Lung (tissue), 12 donors: Measurements from ENCODE around the gene SNAP25. TPM values are rescaled to one million over a fixed set of nuclear protein-coding genes. Genes with fewer than 3 reads are reported as not detected.

ENCODE experiments used
- ATAC-seq: fragments of 200-7000 bp; cut with Tn5 transposase; one replicate; pipeline ENCODE4 v1.9.1; 2020; ENCODE audit warnings: moderate number of reproducible peaks; ENCODE audit not compliant: insufficient read depth, low FRiP score
- DNase-seq, 3 donors: peaks; one replicate each; pipeline ENCODE4 v3.0.0-alpha.2; 2013 to 2017
- H3K27ac ChIP-seq, 2 donors: one replicate each; pipeline ENCODE4 v1.5.1; 2013; ENCODE audit warnings: mild to moderate bottlenecking in 2 of 2, moderate library complexity in 2 of 2, control low read depth in 1 of 2, inconsistent platforms in 1 of 2, low read depth in 1 of 2, low read length in 1 of 2
- H3K27me3 ChIP-seq, 3 donors: one replicate each; pipeline ENCODE4 v1.5.1; 2013; ENCODE audit warnings: low read length in 2 of 3; ENCODE audit not compliant: control insufficient read depth in 3 of 3, insufficient read depth in 3 of 3
- H3K36me3 ChIP-seq, 4 donors: one replicate each; pipeline ENCODE4 v1.5.1; 2013; ENCODE audit warnings: low read length in 4 of 4, mild to moderate bottlenecking in 1 of 4, moderate library complexity in 1 of 4; ENCODE audit not compliant: control insufficient read depth in 4 of 4, insufficient read depth in 4 of 4
- H3K4me1 ChIP-seq, 5 donors: one replicate each; pipeline ENCODE4 v1.5.1; 2013; ENCODE audit warnings: low read length in 5 of 5, mild to moderate bottlenecking in 2 of 5, moderate library complexity in 1 of 5; ENCODE audit not compliant: control insufficient read depth in 5 of 5, insufficient read depth in 5 of 5
- H3K4me3 ChIP-seq: one replicate; pipeline ENCODE4 v1.5.1; 2013; ENCODE audit warnings: mild to moderate bottlenecking, control low read depth, moderate library complexity
- H3K9ac ChIP-seq, 2 donors: one replicate each; pipeline ENCODE4 v1.5.1; 2013; ENCODE audit warnings: low read length in 2 of 2, control low read depth in 1 of 2; ENCODE audit not compliant: insufficient read depth in 1 of 2
- H3K9me3 ChIP-seq, 4 donors: one replicate each; pipeline ENCODE4 v1.5.1; 2013; ENCODE audit warnings: low read length in 3 of 4, mild to moderate bottlenecking in 1 of 4, moderate library complexity in 1 of 4; ENCODE audit not compliant: control insufficient read depth in 4 of 4, insufficient read depth in 3 of 4
- WGBS, 2 donors: extraction: QIAGEN DNeasy Blood & Tissue Kit; methylation state at CpG; one replicate each; pipeline ENCODE4 v1.1.7; 2013; 5-methylcytosine and 5-hydroxymethylcytosine counted together
- polyA plus RNA-seq, 2 donors: library from polyadenylated mRNA; stranded (reverse); fragments of 200-250 nt; gene quantifications; one replicate each; pipeline ENCODE4 v1.2.1, GENCODE V29; 2013
- total RNA-seq, 2 donors: library from RNA; depleted of rRNA in 1 of 2; stranded (reverse); fragments of >200 nt in 1 of 2; gene quantifications; one replicate each; pipeline ENCODE4 v1.2.1, GENCODE V29; 2014 to 2021
- TF ChIP-seq, protein P1 (sequence below): IDR thresholded peaks from 2 replicates; pipeline ENCODE4 v1.5.1; 2012; ENCODE audit warnings: mild to moderate bottlenecking; ENCODE audit errors: control extremely low read depth, extremely low read depth
- donor health status: control.
- donor health status: control.
- donor health status: Bipolar disorder and iron deficiency.
- donor health status: healthy.
- donor health status: DM: yes; HTN: yes; CAD: no.

Gene SNAP25
- total and polyA plus RNA-seq, 4 donors, result 0.14 to 5.4 (median 0.85) TPM

- no peak overlapping the region for H3K4me3 ChIP-seq
- ATAC-seq (peak; percentile 14), DNase-seq (peak; percentile 22 to 63 (median 25))
- no peak overlapping the region for H3K9ac ChIP-seq
- no peaks in the 10 kb centered on the region for H3K4me1 ChIP-seq
- no peak overlapping the region for H3K27ac ChIP-seq
- TF ChIP-seq, protein P1, sequence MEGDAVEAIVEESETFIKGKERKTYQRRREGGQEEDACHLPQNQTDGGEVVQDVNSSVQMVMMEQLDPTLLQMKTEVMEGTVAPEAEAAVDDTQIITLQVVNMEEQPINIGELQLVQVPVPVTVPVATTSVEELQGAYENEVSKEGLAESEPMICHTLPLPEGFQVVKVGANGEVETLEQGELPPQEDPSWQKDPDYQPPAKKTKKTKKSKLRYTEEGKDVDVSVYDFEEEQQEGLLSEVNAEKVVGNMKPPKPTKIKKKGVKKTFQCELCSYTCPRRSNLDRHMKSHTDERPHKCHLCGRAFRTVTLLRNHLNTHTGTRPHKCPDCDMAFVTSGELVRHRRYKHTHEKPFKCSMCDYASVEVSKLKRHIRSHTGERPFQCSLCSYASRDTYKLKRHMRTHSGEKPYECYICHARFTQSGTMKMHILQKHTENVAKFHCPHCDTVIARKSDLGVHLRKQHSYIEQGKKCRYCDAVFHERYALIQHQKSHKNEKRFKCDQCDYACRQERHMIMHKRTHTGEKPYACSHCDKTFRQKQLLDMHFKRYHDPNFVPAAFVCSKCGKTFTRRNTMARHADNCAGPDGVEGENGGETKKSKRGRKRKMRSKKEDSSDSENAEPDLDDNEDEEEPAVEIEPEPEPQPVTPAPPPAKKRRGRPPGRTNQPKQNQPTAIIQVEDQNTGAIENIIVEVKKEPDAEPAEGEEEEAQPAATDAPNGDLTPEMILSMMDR, result no peak
- no peaks in the 10 kb centered on the region for H3K9me3 ChIP-seq
- H3K27me3 ChIP-seq, result no peaks in the 10 kb centered on the region
- WGBS, 2 donors, result 25 to 29% methylated on average over 4 of the region's 4 CpGs
- no peaks in the 10 kb centered on the region for H3K36me3 ChIP-seq
These were observed 21.3 kb downstream of the SNAP25 start for GRCh38 chr20:10239954-10240353.

DNA sequence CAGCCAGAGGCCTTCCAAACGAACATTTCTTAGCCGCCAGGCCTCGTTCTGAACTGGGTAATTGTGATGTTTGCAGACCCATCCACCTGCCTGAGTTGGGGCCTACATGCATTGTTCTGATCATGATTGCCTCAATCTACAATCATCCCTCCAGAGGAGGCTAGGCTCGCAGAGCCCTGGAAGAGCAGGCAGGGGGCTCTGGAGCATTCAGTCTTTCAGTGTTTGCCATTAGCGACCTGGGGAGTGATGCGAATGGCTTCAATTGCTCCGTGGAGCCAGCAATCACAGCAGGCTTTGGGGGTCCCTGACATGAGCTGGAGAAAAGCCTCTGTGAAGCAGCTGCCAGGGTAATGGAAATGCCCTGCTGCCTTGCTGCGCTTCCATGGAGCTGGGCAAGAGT lies 22.0 kb downstream of the SNAP25 start:
- ATAC-seq, result no peak

DNA sequence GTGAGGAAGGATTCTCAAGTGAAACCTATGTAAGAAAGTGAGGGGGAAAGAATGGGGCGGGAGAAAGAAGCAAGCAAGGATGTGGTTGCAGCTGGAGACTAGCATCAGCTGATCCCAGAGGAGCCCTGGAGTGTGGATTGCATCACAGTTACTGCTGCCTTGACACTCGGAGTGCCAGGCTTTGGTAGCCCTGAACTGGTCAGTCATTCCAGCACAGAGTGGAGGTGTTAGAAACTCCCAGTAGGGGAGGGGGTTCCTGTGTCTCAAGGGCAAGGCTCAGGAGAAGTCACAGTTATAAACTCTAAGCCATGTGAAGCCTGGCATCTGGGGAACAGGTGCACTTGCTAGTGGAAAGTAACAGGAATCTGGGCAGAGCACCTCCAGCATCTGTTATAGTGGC lies 23.5 kb downstream of the SNAP25 start:
- DNase-seq, result no peak
- no peaks in the 10 kb centered on the region for H3K27me3 ChIP-seq
- no peaks in the 10 kb centered on the region for H3K4me1 ChIP-seq
- 64 to 69% methylated on average over 2 of the region's 2 CpGs for WGBS, 2 donors
- H3K4me3 ChIP-seq, result no peak overlapping the region
- H3K27ac ChIP-seq, result no peak overlapping the region
- TF ChIP-seq, protein P1, result no peak
- H3K9me3 ChIP-seq, result no peaks in the 10 kb centered on the region
- H3K36me3 ChIP-seq, result peaks cover 0 to 2% (median 0%) of the 10 kb centered on the region in 4 donors
- ATAC-seq, result peak; percentile 28
- H3K9ac ChIP-seq, result no peak overlapping the region

More for the DNA sequence above, 22.0 kb downstream of the SNAP25 start:
- no peak overlapping the region for H3K4me3 ChIP-seq
- TF ChIP-seq, protein P1, result no peak
- H3K27ac ChIP-seq, result no peak overlapping the region
- no peak overlapping the region for H3K9ac ChIP-seq
- no peaks in the 10 kb centered on the region for H3K27me3 ChIP-seq
- 79 to 85% methylated on average over 8 of the region's 8 CpGs for WGBS, 2 donors
- H3K9me3 ChIP-seq, result no peaks in the 10 kb centered on the region
- no peak for DNase-seq
- H3K36me3 ChIP-seq, result no peaks in the 10 kb centered on the region
- no peaks in the 10 kb centered on the region for H3K4me1 ChIP-seq

GRCh38 chr20:10247440-10247839 lies 28.8 kb downstream of the SNAP25 start:
- peaks cover 0 to 2% (median 0%) of the 10 kb centered on the region in 4 donors for H3K36me3 ChIP-seq
- H3K9ac ChIP-seq, result no peak overlapping the region
- no peak overlapping the region for H3K27ac ChIP-seq
- H3K9me3 ChIP-seq, result no peaks in the 10 kb centered on the region
- H3K4me3 ChIP-seq, result no peak overlapping the region
- no peak for DNase-seq
- no peaks in the 10 kb centered on the region for H3K27me3 ChIP-seq
- WGBS, 2 donors, result 90 to 92% methylated on average over 3 of the region's 3 CpGs
- no peak for ATAC-seq
- H3K4me1 ChIP-seq, result no peaks in the 10 kb centered on the region
- TF ChIP-seq, protein P1, result no peak
